GM12878 (cell line): ENCODE data around the gene RPL29. TPM values are rescaled to one million over a fixed set of nuclear protein-coding genes. Genes with fewer than 3 reads are reported as not detected.

Source experiments
- LARP7 ChIP-seq: fragments of 450-650 bp; IDR thresholded peaks from 2 replicates; pipeline ENCODE4 v1.6.1; 2017; ENCODE audit warnings: mild to moderate bottlenecking
- RCOR1 ChIP-seq: conservative IDR thresholded peaks from 2 replicates; pipeline ENCODE4 v1.6.1; 2012; ENCODE audit warnings: low read depth, low read length, improper control_type of control experiment
- WRNIP1 ChIP-seq: IDR thresholded peaks from 2 replicates; pipeline ENCODE4 v1.6.1; 2011; ENCODE audit warnings: low read depth, low read length, improper control_type of control experiment, borderline replicate concordance
- ZBTB33 ChIP-seq: fragments of 450-650 bp; IDR thresholded peaks from 2 replicates; pipeline ENCODE4 v1.6.1; 2017; ENCODE audit warnings: mild to moderate bottlenecking
- polyA plus RNA-seq, 11 experiments: library from polyadenylated mRNA; depleted of rRNA in 4 of 11; unstranded in 6 of 11; stranded (reverse) in 5 of 11; fragments of >200 nt; fragmentation: Nextera tagmentation in 4 of 11; fragmentation: Illumina TruSeq in 1 of 11; extraction: Ambion mirVana in 4 of 11; extraction: Trizol in 1 of 11; gene quantifications; 1 replicate in 1 of 11; 2 replicates in 10 of 11; pipeline versions ENCODE4 v1.2.1 to v1.2.3, GENCODE V29; 2011 to 2016; ENCODE audit warnings: inconsistent platforms in 2 of 11, missing spikeins in 2 of 11, low read depth in 1 of 11
- total RNA-seq, 4 experiments: library from RNA; depleted of rRNA in 3 of 4; stranded (reverse); fragments of >200 nt in 3 of 4; fragmentation: Illumina TruSeq in 1 of 4; extraction: Trizol in 1 of 4; gene quantifications; 2 replicates each; pipeline versions ENCODE4 v1.2.1 to v1.2.3, GENCODE V29; 2013 to 2021
- TF ChIP-seq, protein P1 (sequence below): fragments of 450-650 bp; IDR thresholded peaks from 2 replicates; pipeline ENCODE4 v1.6.1; 2017; ENCODE audit warnings: mild to moderate bottlenecking, moderate library complexity

Gene RPL29
- total and polyA plus RNA-seq, 10 of the 15 experiments (the other 5 are each of a cell fraction or from before 2014, with no cell fraction given), result 1,053 to 2,477 (median 1,657) TPM

- TF ChIP-seq ZBTB33 (no peak), LARP7 (no peak), RCOR1 (no peak), WRNIP1 (no peak)
- TF ChIP-seq, protein P1, sequence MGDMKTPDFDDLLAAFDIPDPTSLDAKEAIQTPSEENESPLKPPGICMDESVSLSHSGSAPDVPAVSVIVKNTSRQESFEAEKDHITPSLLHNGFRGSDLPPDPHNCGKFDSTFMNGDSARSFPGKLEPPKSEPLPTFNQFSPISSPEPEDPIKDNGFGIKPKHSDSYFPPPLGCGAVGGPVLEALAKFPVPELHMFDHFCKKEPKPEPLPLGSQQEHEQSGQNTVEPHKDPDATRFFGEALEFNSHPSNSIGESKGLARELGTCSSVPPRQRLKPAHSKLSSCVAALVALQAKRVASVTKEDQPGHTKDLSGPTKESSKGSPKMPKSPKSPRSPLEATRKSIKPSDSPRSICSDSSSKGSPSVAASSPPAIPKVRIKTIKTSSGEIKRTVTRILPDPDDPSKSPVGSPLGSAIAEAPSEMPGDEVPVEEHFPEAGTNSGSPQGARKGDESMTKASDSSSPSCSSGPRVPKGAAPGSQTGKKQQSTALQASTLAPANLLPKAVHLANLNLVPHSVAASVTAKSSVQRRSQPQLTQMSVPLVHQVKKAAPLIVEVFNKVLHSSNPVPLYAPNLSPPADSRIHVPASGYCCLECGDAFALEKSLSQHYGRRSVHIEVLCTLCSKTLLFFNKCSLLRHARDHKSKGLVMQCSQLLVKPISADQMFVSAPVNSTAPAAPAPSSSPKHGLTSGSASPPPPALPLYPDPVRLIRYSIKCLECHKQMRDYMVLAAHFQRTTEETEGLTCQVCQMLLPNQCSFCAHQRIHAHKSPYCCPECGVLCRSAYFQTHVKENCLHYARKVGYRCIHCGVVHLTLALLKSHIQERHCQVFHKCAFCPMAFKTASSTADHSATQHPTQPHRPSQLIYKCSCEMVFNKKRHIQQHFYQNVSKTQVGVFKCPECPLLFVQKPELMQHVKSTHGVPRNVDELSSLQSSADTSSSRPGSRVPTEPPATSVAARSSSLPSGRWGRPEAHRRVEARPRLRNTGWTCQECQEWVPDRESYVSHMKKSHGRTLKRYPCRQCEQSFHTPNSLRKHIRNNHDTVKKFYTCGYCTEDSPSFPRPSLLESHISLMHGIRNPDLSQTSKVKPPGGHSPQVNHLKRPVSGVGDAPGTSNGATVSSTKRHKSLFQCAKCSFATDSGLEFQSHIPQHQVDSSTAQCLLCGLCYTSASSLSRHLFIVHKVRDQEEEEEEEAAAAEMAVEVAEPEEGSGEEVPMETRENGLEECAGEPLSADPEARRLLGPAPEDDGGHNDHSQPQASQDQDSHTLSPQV, result 0 out of 2 replicates have a peak, but pooled peaks have one; percentile 25
- TF ChIP-seq, all 136 proteins: peak for 8
Measured at GRCh38 chr3:52024765-52025452, 29.2 kb upstream of the RPL29 start (continued).
